Esophagus muscularis mucosa (tissue), 3 donors: ENCODE data around the gene ANKRD13D.

ENCODE experiments used
- CTCF ChIP-seq, 3 experiments: fragments of 200-600 bp in 2 of 3; fragments of 450-650 bp in 1 of 3; sonication (generic) in 2 of 3; IDR thresholded peaks; one replicate each; pipeline ENCODE4 v1.5.1; 2017 to 2019; ENCODE audit warnings: antibody characterized with exemption in 3 of 3, mild to moderate bottlenecking in 2 of 3, moderate library complexity in 1 of 3
- POLR2A ChIP-seq: fragments of 450-650 bp; IDR thresholded peaks from one replicate; pipeline ENCODE4 v1.6.1; 2017; ENCODE audit warnings: antibody characterized with exemption, moderate library complexity, mild to moderate bottlenecking, low read depth
- POLR2AphosphoS5 ChIP-seq, 2 donors: sonication (generic); formaldehyde crosslinking; IDR thresholded peaks; one replicate each; pipeline ENCODE4 v1.6.1; 2017; ENCODE audit warnings: antibody characterized with exemption in 2 of 2

- TF ChIP-seq CTCF (IDR thresholded peaks at IDR 0.05) (no peak), POLR2A (no peak), POLR2AphosphoS5 (IDR thresholded peaks at IDR 0.05) (peak in 1 of 2 donors; percentile 11)
Measured at GRCh38 chr11:67286621-67287333, 2.3 kb upstream of the ANKRD13D start.
